ENCODE measurements around the gene IL1RAP. TPM values are rescaled to one million over a fixed set of nuclear protein-coding genes. Genes with fewer than 3 reads are reported as not detected.

The IL1RAP gene
- total and polyA plus RNA-seq, 7 donors: 1.2 to 13.0 (median 2.9) TPM

DNA sequence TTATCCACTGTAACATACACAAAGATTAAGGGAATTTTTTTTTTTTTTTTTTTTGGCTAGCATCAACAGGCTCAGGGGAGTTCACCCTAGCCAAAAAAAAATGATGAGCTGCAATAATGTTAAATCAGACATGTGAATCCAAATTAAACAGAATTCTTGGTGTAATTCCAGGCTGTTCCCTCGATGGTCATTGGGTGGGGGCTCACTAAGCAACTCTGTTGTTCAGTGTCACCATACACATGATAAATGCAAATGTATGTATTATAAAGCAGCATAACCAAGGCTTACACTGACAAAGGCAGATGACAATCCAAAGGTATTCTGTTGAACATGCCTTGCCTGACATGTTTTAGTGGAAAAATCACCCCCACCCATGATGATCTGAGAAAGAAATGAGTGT, 29.0 kb downstream of the IL1RAP start:
- intact Hi-C loops (cut with DNase I): no loop called here

DNA sequence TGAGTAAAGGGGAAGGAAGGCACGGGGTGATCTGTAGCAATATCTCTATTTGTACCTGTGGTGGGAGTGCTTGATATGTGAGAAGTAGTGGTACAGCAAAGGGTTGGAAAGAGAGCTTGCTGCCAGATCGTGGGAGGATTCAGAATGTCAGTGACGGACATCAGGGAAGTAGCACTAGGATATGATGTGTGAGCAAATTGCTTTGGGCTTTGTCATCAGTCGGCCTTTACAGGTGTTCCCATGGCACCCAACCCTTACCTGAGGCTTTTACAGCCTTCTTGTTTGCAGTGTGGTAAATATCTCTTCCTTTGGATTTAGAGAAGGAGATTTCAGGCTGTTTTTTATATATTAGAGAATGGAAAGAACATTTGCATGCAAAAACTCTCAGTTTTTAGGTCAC, 29.8 kb downstream of the IL1RAP start:
- H3K27ac ChIP-seq: no peak overlapping the region
- TF ChIP-seq POLR2AphosphoS5 (IDR thresholded peaks at IDR 0.05): no peak
- TF ChIP-seq, protein P1, sequence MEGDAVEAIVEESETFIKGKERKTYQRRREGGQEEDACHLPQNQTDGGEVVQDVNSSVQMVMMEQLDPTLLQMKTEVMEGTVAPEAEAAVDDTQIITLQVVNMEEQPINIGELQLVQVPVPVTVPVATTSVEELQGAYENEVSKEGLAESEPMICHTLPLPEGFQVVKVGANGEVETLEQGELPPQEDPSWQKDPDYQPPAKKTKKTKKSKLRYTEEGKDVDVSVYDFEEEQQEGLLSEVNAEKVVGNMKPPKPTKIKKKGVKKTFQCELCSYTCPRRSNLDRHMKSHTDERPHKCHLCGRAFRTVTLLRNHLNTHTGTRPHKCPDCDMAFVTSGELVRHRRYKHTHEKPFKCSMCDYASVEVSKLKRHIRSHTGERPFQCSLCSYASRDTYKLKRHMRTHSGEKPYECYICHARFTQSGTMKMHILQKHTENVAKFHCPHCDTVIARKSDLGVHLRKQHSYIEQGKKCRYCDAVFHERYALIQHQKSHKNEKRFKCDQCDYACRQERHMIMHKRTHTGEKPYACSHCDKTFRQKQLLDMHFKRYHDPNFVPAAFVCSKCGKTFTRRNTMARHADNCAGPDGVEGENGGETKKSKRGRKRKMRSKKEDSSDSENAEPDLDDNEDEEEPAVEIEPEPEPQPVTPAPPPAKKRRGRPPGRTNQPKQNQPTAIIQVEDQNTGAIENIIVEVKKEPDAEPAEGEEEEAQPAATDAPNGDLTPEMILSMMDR (IDR thresholded peaks at IDR 0.05): no peak
- no peak for TF ChIP-seq EP300 (IDR thresholded peaks at IDR 0.05)
- TF ChIP-seq POLR2A (IDR thresholded peaks at IDR 0.05): no peak

More for the DNA sequence above, 29.0 kb downstream of the IL1RAP start:
- Histone ChIP-seq H3K9me3 (no peaks in the 10 kb centered on the region), H3K27me3 (no peaks in the 10 kb centered on the region), H3K4me1 (no peaks in the 10 kb centered on the region), H3K4me3 (no peak overlapping the region), H3K36me3 (no peaks in the 10 kb centered on the region), H3K27ac (no peak overlapping the region)
- TF ChIP-seq EP300 (IDR thresholded peaks at IDR 0.05): no peak
- TF ChIP-seq, protein P1 (IDR thresholded peaks at IDR 0.05): no peak
- no peak for TF ChIP-seq POLR2A (IDR thresholded peaks at IDR 0.05)
- TF ChIP-seq POLR2AphosphoS5 (IDR thresholded peaks at IDR 0.05): no peak
- whole genome bisulfite sequencing, 2 donors: 45 to 79% methylated on average over 1 of the region's 1 CpG
- DNase-seq: no peak

DNA sequence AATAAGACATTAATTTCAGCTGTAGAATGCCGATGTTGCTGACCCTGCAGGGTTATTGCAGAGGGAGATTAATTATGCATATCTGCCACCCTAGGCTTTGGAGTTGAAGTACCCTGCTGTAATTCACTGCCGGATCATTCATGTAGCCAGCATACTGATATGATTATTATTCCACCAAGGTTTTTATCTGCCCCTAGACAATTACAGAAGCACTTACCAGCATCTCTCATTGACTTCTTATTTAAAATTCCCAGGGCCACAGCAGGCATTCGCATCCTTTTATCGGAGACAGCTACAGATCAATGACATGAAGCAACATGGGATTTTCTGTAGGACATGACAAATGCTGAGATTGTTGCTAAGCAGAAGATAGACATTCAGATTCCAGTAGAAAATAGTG, 31.3 kb downstream of the IL1RAP start:
- Histone ChIP-seq H3K4me1 (no peaks in the 10 kb centered on the region), H3K36me3 (no peaks in the 10 kb centered on the region), H3K9me3 (no peaks in the 10 kb centered on the region), H3K27ac (no peak overlapping the region), H3K4me3 (no peak overlapping the region), H3K27me3 (no peaks in the 10 kb centered on the region)
- TF ChIP-seq EP300 (IDR thresholded peaks at IDR 0.05) (no peak), POLR2A (IDR thresholded peaks at IDR 0.05) (no peak), POLR2AphosphoS5 (IDR thresholded peaks at IDR 0.05) (no peak)
- TF ChIP-seq, protein P1 (IDR thresholded peaks at IDR 0.05): no peak
- WGBS, 2 donors: 95% methylated on average over 4 of the region's 4 CpGs
- intact Hi-C loops (cut with DNase I): no loop called here
- no peak for DNase-seq

More for the DNA sequence above, 29.8 kb downstream of the IL1RAP start:
- no peak for DNase-seq
- WGBS, 2 donors: 29 to 67% methylated on average over 4 of the region's 4 CpGs
- H3K36me3 ChIP-seq: no peaks in the 10 kb centered on the region
- intact Hi-C loops (cut with DNase I): no loop called here
- H3K9me3 ChIP-seq: no peaks in the 10 kb centered on the region
- no peak overlapping the region for H3K4me3 ChIP-seq
- H3K27me3 ChIP-seq: no peaks in the 10 kb centered on the region
- no peaks in the 10 kb centered on the region for H3K4me1 ChIP-seq

- H3K4me1 ChIP-seq: no peaks in the 10 kb centered on the region
- no peaks in the 10 kb centered on the region for H3K36me3 ChIP-seq
- intact Hi-C loops (cut with DNase I): no loop called here
- no peaks in the 10 kb centered on the region for H3K9me3 ChIP-seq
- H3K4me3 ChIP-seq: no peak overlapping the region
- H3K27ac ChIP-seq: no peak overlapping the region
- no peaks in the 10 kb centered on the region for H3K27me3 ChIP-seq
- no peak for DNase-seq
- TF ChIP-seq EP300 (IDR thresholded peaks at IDR 0.05): no peak
- TF ChIP-seq, protein P1 (IDR thresholded peaks at IDR 0.05): no peak
- TF ChIP-seq POLR2AphosphoS5 (IDR thresholded peaks at IDR 0.05): no peak
- no peak for TF ChIP-seq POLR2A (IDR thresholded peaks at IDR 0.05)
- WGBS, 2 donors: 83 to 88% methylated on average over 6 of the region's 6 CpGs
These were observed 33.1 kb downstream of the IL1RAP start for GRCh38 chr3:190546881-190547510.

Measured in sigmoid colon (tissue), 7 donors.